Esophagus squamous epithelium (tissue), 5 donors: ENCODE data around the gene TSPAN33. TPM values are rescaled to one million over a fixed set of nuclear protein-coding genes. Genes with fewer than 3 reads are reported as not detected.
"Not testable (repeated sequence)": the region's sequence is repeated elsewhere in the genome, so short reads cannot be mapped to it uniquely, and the experiment has no call there.

ENCODE experiments used
- DNase-seq: peaks from one replicate; lab custom pipeline; 2025; lab: John Stamatoyannopoulos, UW
- H3K27ac ChIP-seq, 4 donors: fragments of 200-600 bp; sonication (generic); one replicate each; pipeline ENCODE4 v1.5.1; 2016 to 2019; ENCODE audit warnings: mild to moderate bottlenecking in 1 of 4
- H3K27me3 ChIP-seq, 4 donors: fragments of 200-600 bp; sonication (generic); 1 replicate in 3 of 4; 2 replicates in 1 of 4; pipeline versions ENCODE4 v1.5.1 to v1.6.0; 2017 to 2021; ENCODE audit warnings: antibody characterized with exemption in 1 of 4
- H3K36me3 ChIP-seq, 3 donors: fragments of 200-600 bp; sonication (generic); one replicate each; pipeline ENCODE4 v1.5.1; 2016 to 2019
- H3K4me1 ChIP-seq, 3 donors: fragments of 200-600 bp; sonication (generic); one replicate each; pipeline ENCODE4 v1.5.1; 2017 to 2019
- H3K4me3 ChIP-seq, 4 donors: fragments of 200-600 bp; sonication (generic); 1 replicate in 3 of 4; 2 replicates in 1 of 4; pipeline ENCODE4 v1.5.1; 2016 to 2019; ENCODE audit warnings: mild to moderate bottlenecking in 2 of 4, moderate library complexity in 1 of 4
- H3K9me3 ChIP-seq, 3 donors: fragments of 200-600 bp; sonication (generic); one replicate each; pipeline ENCODE4 v1.5.1; 2016 to 2019
- CTCF ChIP-seq, 6 experiments: fragments of 450-650 bp in 4 of 6; fragments of 200-600 bp in 2 of 6; sonication (generic) in 2 of 6; IDR thresholded peaks; one replicate each; pipeline ENCODE4 v1.5.1; 2016 to 2019; ENCODE audit warnings: antibody characterized with exemption in 6 of 6, mild to moderate bottlenecking in 4 of 6, moderate library complexity in 4 of 6
- POLR2A ChIP-seq, 4 donors: fragments of 450-650 bp; IDR thresholded peaks; one replicate each; pipeline ENCODE4 v1.6.1; 2017; ENCODE audit warnings: antibody characterized with exemption in 4 of 4, mild to moderate bottlenecking in 4 of 4, moderate library complexity in 3 of 4
- WGBS, 2 donors: methylation state at CpG; one replicate each; pipeline ENCODE4 v1.1.5; 2018; 5-methylcytosine and 5-hydroxymethylcytosine counted together
- intact Hi-C: fragments of 100-400 bp; cut with DNase I; formaldehyde crosslinking; loops from one replicate; pipeline ENCODE4 v1.15.0; 2022
- total RNA-seq, 4 donors: library from RNA; depleted of rRNA; stranded (reverse); fragments of >200 nt; gene quantifications; one replicate each; pipeline ENCODE4 v1.1.0, GENCODE V29; 2016
- donor health status: DM: yes; HTN: yes; CAD: no.

TSPAN33 gene
- total RNA-seq, 4 donors from 2014 or later: 0.44 to 5.9 (median 4.0) TPM

- WGBS, 2 donors: 45 to 67% methylated on average over 3 to 4 of the region's 4 CpGs
- H3K4me3 ChIP-seq: no peak overlapping the region
- no peaks in the 10 kb centered on the region for H3K27me3 ChIP-seq
- no peaks in the 10 kb centered on the region for H3K9me3 ChIP-seq
- H3K36me3 ChIP-seq: peaks cover 0 to 46% (median 0%) of the 10 kb centered on the region in 3 donors
- intact Hi-C loops: loop anchor here (5.0 to 10.0 kb wide), 2 partner anchors 50 to 272 kb away; no protein-coding TSS in a partner anchor
- H3K4me1 ChIP-seq: peaks cover 0 to 7% (median 0%) of the 10 kb centered on the region in 3 donors
- H3K27ac ChIP-seq: no peak overlapping the region
- no peak for DNase-seq
- TF ChIP-seq POLR2A (IDR thresholded peaks at IDR 0.05) (no peak), CTCF (IDR thresholded peaks at IDR 0.05) (no peak)
These were observed 68.1 kb downstream of the TSPAN33 start for GRCh38 chr7:129212596-129212995.

- TF ChIP-seq POLR2A (IDR thresholded peaks at IDR 0.05) (no peak), CTCF (IDR thresholded peaks at IDR 0.05) (peak in 2 of 6 experiments; percentile 4 to 23)
- no peaks in the 10 kb centered on the region for H3K9me3 ChIP-seq
- H3K27ac ChIP-seq: no peak overlapping the region
- peaks cover 0 to 14% (median 0%) of the 10 kb centered on the region in 3 donors for H3K4me1 ChIP-seq
- peaks cover 0 to 8% (median 0%) of the 10 kb centered on the region in 4 donors for H3K27me3 ChIP-seq
- no peak overlapping the region for H3K4me3 ChIP-seq
- intact Hi-C loops: loop anchor here (5.0 to 10.0 kb wide), 2 partner anchors 52 to 271 kb away; no protein-coding TSS in a partner anchor
- DNase-seq: no peak
- 74 to 89% methylated on average over 6 to 9 of the region's 15 CpGs for WGBS, 2 donors
- peaks cover 0 to 37% (median 0%) of the 10 kb centered on the region in 3 donors for H3K36me3 ChIP-seq
These were observed 69.3 kb downstream of the TSPAN33 start for GRCh38 chr7:129213828-129214227.

- DNase-seq, H3K27ac ChIP-seq, H3K4me3 ChIP-seq, H3K27me3 ChIP-seq, H3K4me1 ChIP-seq, H3K9me3 ChIP-seq: not testable (repeated sequence)
- intact Hi-C loops: loop anchor here (5.0 to 10.0 kb wide), 2 partner anchors 57 to 269 kb away; no protein-coding TSS in a partner anchor
- WGBS, 2 donors: 94% methylated on average over 10 of the region's 15 CpGs; no CpG with 5 or more reads in 1 of the 2 donors
- peaks cover 0 to 25% (median 0%) of the 10 kb centered on the region in 3 donors for H3K36me3 ChIP-seq
These were observed 71.2 kb downstream of the TSPAN33 start for GRCh38 chr7:129215691-129216090.

GRCh38 chr7:129216101-129216715, 71.7 kb downstream of the TSPAN33 start:
- H3K36me3 ChIP-seq: peaks cover 0 to 20% (median 0%) of the 10 kb centered on the region in 3 donors
- not testable (repeated sequence) for H3K4me3 ChIP-seq, H3K27me3 ChIP-seq, DNase-seq, H3K9me3 ChIP-seq, H3K4me1 ChIP-seq, H3K27ac ChIP-seq
- WGBS, 2 donors: no CpG with 5 or more reads among the region's 34 CpGs
- intact Hi-C loops: loop anchor here (5.0 to 10.0 kb wide), 2 partner anchors 56 to 269 kb away; no protein-coding TSS in a partner anchor

- DNase-seq, H3K27me3 ChIP-seq, H3K9me3 ChIP-seq, H3K27ac ChIP-seq, H3K4me3 ChIP-seq, H3K4me1 ChIP-seq: not testable (repeated sequence)
- 81 to 87% methylated on average over 7 to 8 of the region's 8 CpGs for WGBS, 2 donors
- H3K36me3 ChIP-seq: peaks cover 0 to 13% (median 0%) of the 10 kb centered on the region in 3 donors
- intact Hi-C loops: loop anchor here (5.0 to 10.0 kb wide), 2 partner anchors 55 to 268 kb away; no protein-coding TSS in a partner anchor
These were observed 72.4 kb downstream of the TSPAN33 start for GRCh38 chr7:129216821-129217416.

- intact Hi-C loops: loop anchor here (5.0 to 10.0 kb wide), 2 partner anchors 54 to 266 kb away; no protein-coding TSS in a partner anchor
- H3K4me1 ChIP-seq: peaks cover 0 to 8% (median 0%) of the 10 kb centered on the region in 3 donors
- no peak for DNase-seq
These were observed 74.1 kb downstream of the TSPAN33 start for GRCh38 chr7:129218514-129219062.

GRCh38 chr7:129219166-129219565, 74.7 kb downstream of the TSPAN33 start:
- 84 to 100% methylated on average over 2 to 4 of the region's 4 CpGs for WGBS, 2 donors
- not testable (repeated sequence) for H3K27me3 ChIP-seq, H3K36me3 ChIP-seq, DNase-seq, H3K27ac ChIP-seq, H3K4me3 ChIP-seq, H3K9me3 ChIP-seq
- peaks cover 0 to 13% (median 0%) of the 10 kb centered on the region in 3 donors for H3K4me1 ChIP-seq
- intact Hi-C loops: loop anchor here (5.0 to 10.0 kb wide), 2 partner anchors 53 to 266 kb away; no protein-coding TSS in a partner anchor

More at GRCh38 chr7:129218514-129219062, 74.1 kb downstream of the TSPAN33 start:
- Histone ChIP-seq H3K36me3 (no peaks in the 10 kb centered on the region), H3K4me3 (no peak overlapping the region), H3K27me3 (peaks cover 0 to 8% (median 0%) of the 10 kb centered on the region in 4 donors), H3K9me3 (no peaks in the 10 kb centered on the region), H3K27ac (no peak overlapping the region)
- no peak for TF ChIP-seq POLR2A (IDR thresholded peaks at IDR 0.05)
- TF ChIP-seq CTCF (IDR thresholded peaks at IDR 0.05): peak; percentile 83 to 93 (median 88)
- WGBS, 2 donors: 7 to 32% methylated on average over 2 to 8 of the region's 9 CpGs
